Mesenteric fat pad (tissue), 1 donor: ENCODE data around the gene ANO2. TPM values are rescaled to one million over a fixed set of nuclear protein-coding genes. Genes with fewer than 3 reads are reported as not detected.

ENCODE experiments used
- DNase-seq: peaks from one replicate; pipeline ENCODE4 v3.0.0-alpha.2; 2020; ENCODE audit warnings: low spot score
- total RNA-seq: library from RNA; stranded (reverse); fragmentation: NEBNext Ultra II Directional; extraction: Animal tissue kit (Norgen Biotek cat#: 25700); gene quantifications from one replicate; pipeline ENCODE4 v1.2.1, GENCODE V29; 2021
- donor health status: DM: yes; HTN: yes; CAD: no.

The ANO2 gene
- total RNA-seq, 1 donor from 2014 or later: 34.6 TPM

- no peak for DNase-seq
These were observed 20.1 kb upstream of the ANO2 start for GRCh38 chr12:5964913-5965900.

GRCh38 chr12:5963515-5963914 is 18.5 kb upstream of the ANO2 start:
- no peak for DNase-seq

- DNase-seq: no peak
These were observed 15.7 kb upstream of the ANO2 start for GRCh38 chr12:5960783-5961182.

DNA sequence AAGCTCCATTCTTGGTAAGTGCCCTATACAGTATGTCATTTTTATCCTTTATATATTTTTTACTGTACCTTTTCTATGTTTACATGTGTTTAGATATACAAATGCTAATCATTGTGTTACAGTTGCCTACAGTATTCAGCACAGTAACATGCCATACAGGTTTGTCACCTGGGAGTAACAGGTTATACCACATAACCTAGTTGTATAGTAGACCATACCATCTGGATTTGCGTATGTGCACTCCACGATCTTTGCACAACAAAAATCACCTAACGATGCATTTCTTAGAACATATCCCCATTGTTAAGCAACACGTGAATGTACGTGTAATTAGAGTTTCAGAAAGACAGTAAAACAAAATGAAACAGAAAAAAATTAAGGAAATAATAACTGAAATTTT is 11.9 kb upstream of the ANO2 start:
- no peak for DNase-seq

DNA sequence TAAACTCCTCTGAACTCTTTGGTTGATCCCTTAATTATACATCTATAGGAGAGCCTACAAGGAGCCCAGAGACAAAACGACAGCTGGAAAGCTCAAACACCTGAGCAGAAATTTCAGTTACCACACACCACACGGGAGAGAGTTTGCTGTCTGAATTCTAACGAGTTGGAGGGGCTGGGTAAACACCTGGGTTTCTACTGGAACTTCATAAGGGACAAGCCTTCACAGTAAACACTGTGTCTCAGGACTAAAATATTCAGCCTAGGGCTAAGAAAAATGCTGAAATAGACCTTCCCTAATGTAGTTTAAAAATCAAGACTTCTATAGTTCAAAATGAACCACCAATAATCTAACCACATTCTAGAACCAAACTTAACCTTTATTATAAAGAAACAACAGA is 9.6 kb upstream of the ANO2 start:
- no peak for DNase-seq

DNA sequence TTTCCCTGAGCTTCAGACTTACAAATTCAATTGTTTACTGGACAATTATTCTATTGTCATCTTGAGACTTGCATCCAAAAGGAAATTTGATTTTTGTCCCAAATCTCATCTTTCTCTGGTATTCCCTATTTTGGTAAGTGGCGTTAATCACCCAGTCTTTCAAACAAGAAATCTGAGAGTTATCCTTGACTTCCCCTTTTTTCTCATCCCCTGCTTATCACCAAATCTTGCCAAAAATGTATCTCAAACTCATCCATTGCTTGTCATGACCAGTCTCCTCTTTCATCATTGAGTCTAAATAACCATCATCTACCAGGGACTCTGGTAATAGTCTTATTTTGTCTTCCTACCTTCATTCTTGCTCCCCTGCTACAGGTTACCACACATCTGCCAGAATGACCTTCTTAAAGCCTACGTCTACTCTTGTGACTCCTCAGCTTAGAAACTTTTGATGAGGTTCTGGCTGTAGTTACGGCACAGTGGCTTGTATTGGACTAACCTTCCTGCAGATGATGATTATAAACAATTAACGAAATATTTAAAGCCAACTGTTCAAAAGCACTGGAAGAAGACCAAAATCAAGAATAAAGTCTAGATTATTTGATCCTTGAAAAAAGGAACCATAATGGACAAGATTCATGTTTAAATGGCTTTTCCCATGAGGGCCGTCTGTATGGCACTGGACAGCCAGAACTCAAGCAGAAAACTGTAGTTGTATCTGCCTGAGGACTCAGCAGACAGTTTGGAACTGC is 9.0 kb upstream of the ANO2 start:
- no peak for DNase-seq

GRCh38 chr12:5952031-5952430 is 7.0 kb upstream of the ANO2 start:
- no peak for DNase-seq

- DNase-seq: no peak
These were observed 3.6 kb upstream of the ANO2 start for GRCh38 chr12:5948696-5949095.

DNA sequence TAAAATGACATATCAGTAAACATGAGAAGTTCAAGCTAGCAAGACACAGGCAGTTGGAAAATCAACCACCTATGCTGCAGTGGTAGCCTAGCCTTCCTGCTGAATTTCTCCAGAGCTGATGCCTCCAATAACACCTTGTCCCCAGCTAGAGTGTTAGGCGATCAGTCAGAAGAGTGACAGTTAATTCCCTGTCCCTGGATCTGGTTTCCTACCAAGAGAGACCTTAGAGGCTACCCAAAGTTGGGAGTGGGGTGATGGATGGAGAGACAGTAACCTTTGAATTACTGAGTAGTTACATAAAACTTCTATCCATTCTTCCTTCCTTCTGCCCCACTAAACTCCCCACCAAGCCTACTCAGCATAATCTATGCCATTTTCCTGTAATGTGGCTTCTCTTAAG is 1.9 kb upstream of the ANO2 start:
- DNase-seq: no peak

- no peak for DNase-seq
These were observed 1.3 kb upstream of the ANO2 start for GRCh38 chr12:5946388-5946787.

GRCh38 chr12:5944688-5945070 is 380 bp downstream of the ANO2 start:
- DNase-seq: no peak

GRCh38 chr12:5944053-5944452 is 1.0 kb downstream of the ANO2 start:
- no peak for DNase-seq

GRCh38 chr12:5941907-5942306 is 3.2 kb downstream of the ANO2 start:
- no peak for DNase-seq

- DNase-seq: no peak
These were observed 17.1 kb downstream of the ANO2 start for GRCh38 chr12:5927732-5928516.

- no peak for DNase-seq
These were observed 19.4 kb downstream of the ANO2 start for GRCh38 chr12:5925646-5926045.

DNA sequence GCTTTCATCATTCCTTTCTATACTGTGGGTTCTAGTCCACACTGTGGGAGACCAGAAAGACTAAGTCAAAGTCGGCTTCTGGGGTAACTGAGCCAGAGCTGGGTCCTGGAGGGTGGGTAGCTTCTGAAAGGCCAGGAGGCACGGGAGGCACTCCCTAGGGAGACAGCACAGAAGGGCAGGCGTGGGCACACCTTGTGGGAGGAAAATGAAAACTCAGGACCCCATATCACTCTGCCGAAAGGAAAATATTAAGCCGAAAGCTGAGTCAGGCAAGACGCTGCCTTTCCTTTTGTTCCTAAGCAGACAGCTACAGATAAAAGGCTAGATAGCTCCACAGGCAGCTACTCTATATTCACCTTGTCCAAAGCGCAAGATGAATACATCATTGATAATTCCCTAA is 20.7 kb downstream of the ANO2 start:
- no peak for DNase-seq

DNA sequence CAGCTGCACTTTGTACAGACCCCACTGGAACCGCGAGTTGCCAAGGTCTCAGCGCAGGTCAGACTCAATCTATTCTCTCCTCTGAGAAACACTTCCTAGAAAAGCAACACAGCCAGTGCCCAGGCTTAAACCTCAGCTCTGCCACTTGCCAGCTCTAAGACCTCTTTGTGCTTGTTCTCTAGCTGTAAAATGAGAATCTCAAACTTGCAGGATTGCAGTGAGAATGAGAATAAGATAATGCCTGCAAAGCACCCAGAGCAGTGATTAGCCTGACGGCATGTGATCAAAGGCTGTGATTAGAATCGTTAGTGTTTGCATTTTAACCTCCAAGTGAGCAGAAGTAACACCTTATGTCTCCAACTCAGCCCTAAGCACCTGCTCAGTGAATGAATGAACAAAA is 21.3 kb downstream of the ANO2 start:
- no peak for DNase-seq

DNA sequence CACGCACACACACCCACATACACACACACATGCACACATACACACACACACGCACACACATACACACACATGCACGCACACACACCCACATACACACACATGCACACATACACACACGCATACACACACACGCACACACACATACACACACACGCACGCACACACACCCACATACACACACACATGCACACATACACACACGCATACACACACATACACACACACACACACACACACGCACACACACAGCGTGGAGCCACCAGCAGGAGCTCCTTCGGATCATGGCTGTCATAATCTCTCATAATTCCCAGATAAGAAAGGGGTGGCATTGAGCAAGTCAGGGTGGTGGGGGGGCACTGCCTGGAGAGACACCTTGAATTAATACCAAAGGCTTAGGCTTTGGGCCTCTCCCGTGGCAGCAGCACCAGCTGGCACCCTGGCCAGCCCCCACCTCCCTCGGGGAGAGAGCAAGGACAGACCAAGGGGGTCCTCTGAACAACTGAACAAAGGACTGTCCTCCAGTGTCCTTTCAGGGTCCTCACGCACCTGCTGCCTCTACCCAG is 21.9 kb downstream of the ANO2 start:
- no peak for DNase-seq

- DNase-seq: peak; percentile 37
These were observed 22.8 kb downstream of the ANO2 start for GRCh38 chr12:5921966-5922899.
